Mesendoderm (in vitro differentiated cells): ENCODE data around the gene PTGR3.

ENCODE experiments used
- DNase-seq: peaks from one replicate; pipeline ENCODE4 v3.0.0; 2013
- H2AK5ac ChIP-seq: 2 replicates; pipeline ENCODE4 v1.6.1; 2013; ENCODE audit warnings: low read length, inconsistent platforms
- H2BK120ac ChIP-seq: 2 replicates; pipeline ENCODE4 v1.6.1; 2013; ENCODE audit warnings: low read depth, mild to moderate bottlenecking, low read length, moderate library complexity, mixed read lengths
- H2BK15ac ChIP-seq: replicated peaks from 2 replicates; pipeline ENCODE4 v1.6.1; 2013; ENCODE audit warnings: low read depth, mild to moderate bottlenecking, moderate library complexity
- H2BK5ac ChIP-seq: 2 replicates; pipeline ENCODE4 v1.6.1; 2013; ENCODE audit warnings: low read length, inconsistent platforms
- H3K18ac ChIP-seq: 2 replicates; pipeline ENCODE4 v1.6.1; 2013; ENCODE audit warnings: mild to moderate bottlenecking, low read length, mixed read lengths
- H3K23ac ChIP-seq: one replicate; pipeline ENCODE4 v1.6.1; 2013; ENCODE audit warnings: low read length
- H3K27ac ChIP-seq: 2 replicates; pipeline ENCODE4 v1.5.1; 2013; ENCODE audit warnings: low read depth, mild to moderate bottlenecking, inconsistent platforms, low read length, moderate library complexity
- H3K27me3 ChIP-seq: 2 replicates; pipeline ENCODE4 v1.6.1; 2013; ENCODE audit warnings: low read length, control low read depth, mild to moderate bottlenecking, inconsistent platforms; ENCODE audit not compliant: insufficient read depth, poor library complexity
- H3K36me3 ChIP-seq: 2 replicates; pipeline ENCODE4 v1.6.1; 2013; ENCODE audit warnings: low read length, inconsistent platforms; ENCODE audit not compliant: control insufficient read depth, insufficient read depth
- H3K4ac ChIP-seq: one replicate; pipeline ENCODE4 v1.6.1; 2013; ENCODE audit warnings: low read depth, mild to moderate bottlenecking, low read length, moderate library complexity
- H3K4me1 ChIP-seq: 2 replicates; pipeline ENCODE4 v1.6.1; 2013; ENCODE audit warnings: low read depth, low read length, inconsistent platforms; ENCODE audit not compliant: control insufficient read depth
- H3K4me2 ChIP-seq: 2 replicates; pipeline ENCODE4 v1.6.1; 2013; ENCODE audit warnings: low read length
- H3K4me3 ChIP-seq: 2 replicates; pipeline ENCODE4 v1.5.1; 2013; ENCODE audit warnings: mild to moderate bottlenecking, low read length
- H3K56ac ChIP-seq: one replicate; pipeline ENCODE4 v1.6.1; 2013; ENCODE audit warnings: low read length
- H3K79me1 ChIP-seq: 2 replicates; pipeline ENCODE4 v1.6.1; 2013; ENCODE audit warnings: low read length, inconsistent platforms
- H3K79me2 ChIP-seq: 2 replicates; pipeline ENCODE4 v1.6.1; 2013; ENCODE audit warnings: mild to moderate bottlenecking, low read length; ENCODE audit not compliant: control insufficient read depth, insufficient read depth
- H3K9ac ChIP-seq: 2 replicates; pipeline ENCODE4 v1.6.1; 2013; ENCODE audit warnings: low read length, inconsistent platforms
- H4K5ac ChIP-seq: one replicate; pipeline ENCODE4 v1.6.1; 2013; ENCODE audit warnings: low read length
- H4K8ac ChIP-seq: one replicate; pipeline ENCODE4 v1.6.1; 2013; ENCODE audit warnings: low read depth, mild to moderate bottlenecking, control low read depth, low read length, moderate library complexity
- WGBS: extraction: QIAGEN DNeasy Blood & Tissue Kit; methylation state at CpG from one replicate; pipeline ENCODE4 v1.1.7; 2013; ENCODE audit warnings: low lambda C conversion rate, missing lambda C conversion rate; ENCODE audit not compliant: insufficient coverage; ENCODE audit errors: extremely low coverage; 5-methylcytosine and 5-hydroxymethylcytosine counted together

The PTGR3 gene

DNA sequence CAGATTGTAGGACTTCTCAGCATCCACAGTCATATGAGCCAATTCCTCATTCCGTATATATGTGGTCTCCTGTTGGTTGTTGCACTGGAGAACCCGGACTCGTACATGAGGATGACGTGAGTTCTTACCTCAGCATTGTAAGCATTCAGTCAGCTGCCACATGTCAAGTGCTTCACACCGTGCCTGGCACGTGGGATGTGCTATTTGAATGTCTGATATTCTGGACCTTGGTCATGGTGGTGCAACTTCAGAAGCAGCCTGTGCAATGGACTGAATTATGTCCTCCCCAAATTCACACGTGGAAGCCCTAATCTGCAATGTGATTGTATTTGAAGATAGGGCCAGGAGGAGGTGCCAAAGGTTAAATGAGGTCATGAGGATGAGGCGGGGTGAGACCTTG is 32.1 kb downstream of the PTGR3 start:
- WGBS = no CpG with 5 or more reads among the region's 8 CpGs
- Histone ChIP-seq H2BK5ac (no peak overlapping the region), H4K8ac (no peak overlapping the region), H3K4ac (no peak overlapping the region), H3K36me3 (no peaks in the 10 kb centered on the region), H3K4me2 (no peak overlapping the region), H2AK5ac (no peak overlapping the region), H3K79me1 (no peaks in the 10 kb centered on the region), H3K4me3 (no peak overlapping the region), H3K27ac (no peak overlapping the region), H3K9ac (no peak overlapping the region), H3K56ac (no peak overlapping the region), H3K4me1 (no peaks in the 10 kb centered on the region), H3K79me2 (no peaks in the 10 kb centered on the region), H2BK120ac (no peak overlapping the region), H3K18ac (no peak overlapping the region), H4K5ac (no peak overlapping the region), H3K27me3 (no peaks in the 10 kb centered on the region), H2BK15ac (no peak overlapping the region), H3K23ac (no peak overlapping the region)
- DNase-seq = peak; percentile 7

GRCh38 chr18:75173738-75174137 is 35.2 kb downstream of the PTGR3 start:
- Histone ChIP-seq H3K79me2 (no peaks in the 10 kb centered on the region), H4K8ac (no peak overlapping the region), H3K4ac (no peak overlapping the region), H3K4me2 (no peak overlapping the region), H4K5ac (no peak overlapping the region), H3K36me3 (no peaks in the 10 kb centered on the region), H3K56ac (no peak overlapping the region), H2BK15ac (no peak overlapping the region), H3K18ac (no peak overlapping the region), H2BK120ac (no peak overlapping the region), H3K4me1 (no peaks in the 10 kb centered on the region), H3K4me3 (no peak overlapping the region), H3K23ac (no peak overlapping the region), H3K9ac (no peak overlapping the region), H3K79me1 (no peaks in the 10 kb centered on the region), H3K27me3 (no peaks in the 10 kb centered on the region), H2BK5ac (no peak overlapping the region), H2AK5ac (no peak overlapping the region), H3K27ac (no peak overlapping the region)
- no peak for DNase-seq
- WGBS = no CpG with 5 or more reads among the region's 4 CpGs

- Histone ChIP-seq H3K27me3 (no peaks in the 10 kb centered on the region), H2BK120ac (no peak overlapping the region), H4K5ac (no peak overlapping the region), H3K27ac (no peak overlapping the region), H2AK5ac (no peak overlapping the region), H3K79me1 (no peaks in the 10 kb centered on the region), H3K9ac (no peak overlapping the region), H2BK5ac (no peak overlapping the region), H3K56ac (no peak overlapping the region), H3K79me2 (no peaks in the 10 kb centered on the region), H3K4ac (no peak overlapping the region), H2BK15ac (no peak overlapping the region), H3K18ac (no peak overlapping the region), H3K36me3 (no peaks in the 10 kb centered on the region), H3K4me2 (no peak overlapping the region), H3K23ac (no peak overlapping the region), H4K8ac (no peak overlapping the region), H3K4me1 (no peaks in the 10 kb centered on the region), H3K4me3 (no peak overlapping the region)
- no CpG with 5 or more reads among the region's 5 CpGs for WGBS
- peak; percentile 19 for DNase-seq
Measured at GRCh38 chr18:75173125-75173432, 35.9 kb downstream of the PTGR3 start.

DNA sequence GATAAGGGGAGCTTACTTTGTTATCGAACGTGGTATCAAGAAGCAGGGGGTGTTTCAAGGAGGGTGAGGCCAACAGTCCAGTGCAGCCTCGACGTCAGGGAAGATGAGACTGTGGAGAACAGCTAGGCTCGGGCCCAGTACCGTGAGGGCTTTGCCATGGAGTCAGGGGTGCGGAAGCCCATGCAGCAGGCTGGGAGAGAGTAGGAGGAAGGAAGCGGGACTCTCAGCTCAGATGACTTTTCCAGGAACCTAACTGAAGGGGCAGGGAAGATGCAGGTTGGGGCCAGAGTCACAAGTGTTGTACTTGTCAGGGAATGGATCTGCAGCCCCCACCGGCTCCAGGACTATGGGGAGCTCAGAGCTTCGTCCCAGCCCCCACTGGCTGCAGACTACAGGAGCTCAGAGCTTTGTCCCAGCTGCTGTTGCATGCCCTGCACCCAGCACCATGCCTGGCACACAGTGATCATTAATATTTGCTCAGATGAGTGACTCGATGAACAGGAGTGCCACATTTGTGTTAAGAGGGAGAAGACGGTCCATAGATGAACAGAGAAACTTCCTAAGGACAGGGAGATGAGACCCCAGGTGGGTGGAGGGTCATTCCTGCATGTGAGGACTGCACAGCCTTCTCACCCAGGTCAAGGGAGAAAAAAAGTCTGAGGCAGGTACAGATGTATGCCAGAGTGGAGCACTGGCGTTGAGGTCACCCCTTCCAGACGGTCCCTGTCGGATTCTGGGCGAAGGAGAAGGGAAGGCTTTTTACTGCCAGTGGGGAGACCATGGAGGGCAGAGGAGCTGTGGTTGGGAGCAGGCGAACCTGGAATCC is 36.4 kb downstream of the PTGR3 start:
- Histone ChIP-seq H2BK120ac (no peak overlapping the region), H3K36me3 (no peaks in the 10 kb centered on the region), H3K27ac (no peak overlapping the region), H3K4me1 (no peaks in the 10 kb centered on the region), H4K8ac (no peak overlapping the region), H3K4me2 (no peak overlapping the region), H3K4ac (no peak overlapping the region), H2BK15ac (no peak overlapping the region), H3K27me3 (no peaks in the 10 kb centered on the region), H2AK5ac (no peak overlapping the region), H3K79me1 (no peaks in the 10 kb centered on the region), H2BK5ac (no peak overlapping the region), H3K79me2 (no peaks in the 10 kb centered on the region), H3K9ac (no peak overlapping the region), H3K56ac (no peak overlapping the region), H3K18ac (no peak overlapping the region), H4K5ac (no peak overlapping the region), H3K23ac (no peak overlapping the region), H3K4me3 (no peak overlapping the region)
- DNase-seq = no peak
- no CpG with 5 or more reads among the region's 17 CpGs for WGBS

DNA sequence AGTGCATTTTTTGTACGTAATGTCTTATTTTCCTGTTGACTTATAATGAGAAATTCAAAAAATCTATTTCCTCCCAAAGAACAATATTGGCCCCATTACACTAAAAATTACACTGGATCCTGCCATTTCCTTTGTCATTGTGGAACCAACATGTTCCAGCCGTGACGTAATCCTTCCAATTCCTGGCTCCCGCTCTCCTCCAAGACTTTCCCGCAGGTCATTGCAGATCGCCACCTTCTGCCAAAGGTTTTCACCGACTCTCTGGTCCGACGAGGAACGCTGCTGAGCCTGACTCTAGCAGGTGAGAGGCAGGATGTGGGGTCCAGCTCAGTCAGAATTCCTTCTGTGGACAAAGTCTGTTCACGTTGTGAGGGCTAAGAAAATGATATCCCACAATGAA is 38.0 kb downstream of the PTGR3 start:
- Histone ChIP-seq H3K36me3 (no peaks in the 10 kb centered on the region), H3K27ac (no peak overlapping the region), H3K79me1 (no peaks in the 10 kb centered on the region), H3K4me3 (no peak overlapping the region), H3K27me3 (no peaks in the 10 kb centered on the region), H3K56ac (no peak overlapping the region), H3K79me2 (no peaks in the 10 kb centered on the region), H2BK120ac (no peak overlapping the region), H3K4me1 (no peaks in the 10 kb centered on the region), H3K18ac (no peak overlapping the region), H4K8ac (no peak overlapping the region), H3K23ac (no peak overlapping the region), H3K4ac (no peak overlapping the region), H2BK15ac (no peak overlapping the region), H4K5ac (no peak overlapping the region), H3K4me2 (no peak overlapping the region), H2BK5ac (no peak overlapping the region), H3K9ac (no peak overlapping the region), H2AK5ac (no peak overlapping the region)
- WGBS = no CpG with 5 or more reads among the region's 11 CpGs
- DNase-seq = peak; percentile 15
